Measurements from ENCODE around the gene STAT1. TPM values are rescaled to one million over a fixed set of nuclear protein-coding genes. Genes with fewer than 3 reads are reported as not detected.
"Not testable (repeated sequence)": the region's sequence is repeated elsewhere in the genome, so short reads cannot be mapped to it uniquely, and the experiment has no call there.

The STAT1 gene
- polyA plus RNA-seq, 1 experiment: 130 TPM

DNA sequence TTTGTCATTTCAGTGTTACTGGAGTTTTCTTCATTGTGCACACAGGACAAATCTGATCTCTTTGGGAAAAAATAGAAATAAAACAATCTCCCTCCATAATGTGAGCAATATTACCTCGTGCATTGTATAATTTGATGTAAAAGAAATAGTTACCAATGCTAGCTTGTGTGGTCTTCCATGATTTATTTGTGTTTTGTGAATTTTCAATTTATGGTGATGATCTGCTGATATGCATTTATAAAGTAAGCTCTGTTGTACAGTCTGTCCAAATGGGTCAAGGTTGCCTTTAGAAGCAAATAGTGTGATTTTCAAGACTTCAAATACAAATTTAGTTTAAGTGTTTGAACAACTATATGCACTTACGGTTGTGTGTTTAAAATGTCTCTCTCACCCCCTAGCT is 50.9 kb downstream of the STAT1 start:
- ChIA-PET CTCF (interaction anchor here (1.0 kb wide), 1 partner anchor 33 kb away, joined by 3 read pairs; no protein-coding TSS in a partner anchor), POLR2A (no interaction called here)
- Histone ChIP-seq H3K9me3 (ENCODE audit: control insufficient read depth, insufficient read depth, low read length) (no peaks in the 10 kb centered on the region), H3K4me3 (ENCODE audit: low read depth, low read length) (no peak overlapping the region), H3K27me3 (ENCODE audit: control insufficient read depth, insufficient read depth, low read length) (no peaks in the 10 kb centered on the region), H3K27ac (ENCODE audit: low read depth, low read length) (no peak overlapping the region)
- TF ChIP-seq CTCF (IDR thresholded peaks at IDR 0.05; ENCODE audit: low read depth, low read length): no peak
- no peak for DNase-seq (ENCODE audit: low read depth, low spot score)

- DNase-seq (ENCODE audit: low read depth, low spot score): no peak
- Histone ChIP-seq H3K27ac (ENCODE audit: low read depth, low read length) (no peak overlapping the region), H3K9me3 (ENCODE audit: control insufficient read depth, insufficient read depth, low read length) (no peaks in the 10 kb centered on the region), H3K27me3 (ENCODE audit: control insufficient read depth, insufficient read depth, low read length) (no peaks in the 10 kb centered on the region), H3K4me3 (ENCODE audit: low read depth, low read length) (no peak overlapping the region)
- ChIA-PET CTCF (no interaction called here), POLR2A (no interaction called here)
- TF ChIP-seq CTCF (IDR thresholded peaks at IDR 0.05; ENCODE audit: low read depth, low read length): no peak
Measured at GRCh38 chr2:190961918-190962487, 52.0 kb downstream of the STAT1 start.

DNA sequence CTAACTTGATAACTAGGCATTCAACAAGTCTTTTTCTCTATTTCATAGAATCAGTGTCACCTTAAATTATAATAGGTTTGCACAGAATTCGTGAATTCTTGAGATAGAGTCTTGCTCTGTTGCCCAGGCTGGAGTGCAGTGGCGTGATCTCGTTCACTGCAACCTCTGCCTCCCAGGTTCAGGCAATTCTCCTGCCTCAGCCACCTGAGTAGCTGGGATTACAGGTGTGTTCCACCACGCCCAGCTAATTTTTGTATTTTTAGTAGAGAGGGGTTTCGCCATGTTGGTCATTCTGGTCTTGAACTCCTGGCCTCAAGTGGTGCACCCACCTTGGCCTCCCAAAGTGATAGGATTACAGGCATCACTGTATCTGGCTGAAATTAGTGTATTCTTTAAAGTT is 52.9 kb downstream of the STAT1 start:
- CTCF ChIA-PET; POLR2A ChIA-PET; H3K27me3 ChIP-seq (ENCODE audit: control insufficient read depth, insufficient read depth, low read length); H3K4me3 ChIP-seq (ENCODE audit: low read depth, low read length); H3K27ac ChIP-seq (ENCODE audit: low read depth, low read length); H3K9me3 ChIP-seq (ENCODE audit: control insufficient read depth, insufficient read depth, low read length); DNase-seq (ENCODE audit: low read depth, low spot score): not testable (repeated sequence)

DNA sequence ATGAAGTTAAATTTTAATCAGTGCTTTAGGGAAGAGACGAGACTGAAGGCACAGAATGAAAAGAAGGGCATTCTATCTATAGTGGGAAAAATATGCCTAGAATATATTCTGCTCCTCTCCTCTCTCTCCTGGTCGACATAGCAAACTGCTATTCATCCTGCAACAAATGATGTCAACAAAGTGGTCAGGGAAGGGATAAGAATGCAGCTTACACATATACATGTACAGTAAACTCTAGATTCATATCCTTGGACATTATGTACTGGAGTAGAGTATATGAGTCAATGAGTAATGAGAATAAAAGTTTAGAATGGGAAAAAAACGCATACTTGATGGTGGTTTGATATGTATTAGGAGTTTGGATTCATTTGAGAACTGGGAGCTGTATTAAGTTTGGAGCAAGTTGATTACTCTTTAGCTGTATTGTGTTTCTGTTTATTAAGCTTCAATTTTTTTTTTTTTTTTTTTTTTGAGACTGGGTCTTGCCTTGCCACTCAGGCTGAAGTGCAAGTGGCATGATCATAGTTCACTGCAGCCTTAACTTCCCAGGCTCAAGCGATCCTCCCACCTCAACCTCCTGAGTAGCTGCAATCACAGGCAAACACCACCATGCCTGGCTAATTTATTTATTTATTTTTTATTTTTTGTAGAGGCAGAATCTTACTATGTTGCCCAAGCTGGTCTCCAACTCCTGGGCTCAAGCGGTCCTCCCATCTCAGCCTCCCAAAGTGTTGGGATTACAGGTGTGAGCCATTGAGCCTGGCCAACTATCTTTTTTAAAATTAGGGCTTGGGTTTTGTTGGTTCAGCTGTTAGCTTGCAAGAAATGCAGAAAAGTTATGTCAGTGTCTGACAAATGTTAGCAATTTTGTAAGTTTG is 53.8 kb downstream of the STAT1 start:
- CTCF ChIA-PET: interaction anchor here (0.6 to 1.3 kb wide), 4 partner anchors 9 to 193 kb away, joined by 3 to 5 read pairs (median 4); no protein-coding TSS in a partner anchor
- Histone ChIP-seq H3K4me3 (ENCODE audit: low read depth, low read length) (no peak overlapping the region), H3K27ac (ENCODE audit: low read depth, low read length) (no peak overlapping the region), H3K9me3 (ENCODE audit: control insufficient read depth, insufficient read depth, low read length) (no peaks in the 10 kb centered on the region), H3K27me3 (ENCODE audit: control insufficient read depth, insufficient read depth, low read length) (no peaks in the 10 kb centered on the region)
- TF ChIP-seq CTCF (IDR thresholded peaks at IDR 0.05; ENCODE audit: low read depth, low read length): no peak
- no peak for DNase-seq (ENCODE audit: low read depth, low spot score)
- POLR2A ChIA-PET: no interaction called here

DNA sequence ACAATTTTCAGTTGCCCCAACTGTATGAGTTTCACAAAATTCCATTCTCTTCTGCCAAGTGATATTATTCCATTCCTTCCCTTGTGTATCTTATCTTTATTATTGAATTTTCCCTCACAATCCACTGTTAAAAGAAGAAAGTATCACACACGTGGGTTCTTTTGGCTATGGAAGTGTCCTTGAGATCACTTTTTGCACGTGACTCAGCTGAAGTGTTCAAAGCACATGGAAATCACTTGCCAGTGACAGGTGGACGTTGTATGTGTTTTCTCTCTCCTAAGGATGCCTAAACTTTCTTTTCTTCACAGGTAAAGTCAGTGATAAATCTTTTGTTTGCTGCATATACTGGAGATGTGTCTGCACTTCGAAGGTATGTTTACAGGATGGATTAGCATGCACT is 60.7 kb downstream of the STAT1 start:
- CTCF ChIA-PET: no interaction called here
- Histone ChIP-seq H3K4me3 (ENCODE audit: low read depth, low read length) (no peak overlapping the region), H3K9me3 (ENCODE audit: control insufficient read depth, insufficient read depth, low read length) (no peaks in the 10 kb centered on the region), H3K27ac (ENCODE audit: low read depth, low read length) (no peak overlapping the region), H3K27me3 (ENCODE audit: control insufficient read depth, insufficient read depth, low read length) (no peaks in the 10 kb centered on the region)
- POLR2A ChIA-PET: no interaction called here
- TF ChIP-seq CTCF (IDR thresholded peaks at IDR 0.05; ENCODE audit: low read depth, low read length): no peak
- DNase-seq (ENCODE audit: low read depth, low spot score): no peak
